Fibroblast of lung (primary cell): Measurements from ENCODE around the gene LAMA4. TPM values are rescaled to one million over a fixed set of nuclear protein-coding genes. Genes with fewer than 3 reads are reported as not detected.

Experiments
- DNase-seq, 2 donors: peaks; one replicate each; pipeline versions ENCODE4 v3.0.0 to v3.0.0-alpha.2; 2010; ENCODE audit warnings: low read depth in 2 of 2
- H2AFZ ChIP-seq: 2 replicates; pipeline ENCODE4 v1.5.1; 2012; ENCODE audit warnings: low read length, control low read depth, inconsistent platforms
- H3K27ac ChIP-seq: 2 replicates; pipeline ENCODE4 v1.5.1; 2011; ENCODE audit warnings: low read length, control low read depth; ENCODE audit not compliant: insufficient read depth
- H3K27me3 ChIP-seq: 2 replicates; pipeline ENCODE4 v1.5.1; 2011; ENCODE audit warnings: mild to moderate bottlenecking, low read length; ENCODE audit not compliant: control insufficient read depth, insufficient read depth
- H3K36me3 ChIP-seq: 2 replicates; pipeline ENCODE4 v1.5.1; 2011; ENCODE audit warnings: low read length; ENCODE audit not compliant: control insufficient read depth, insufficient read depth
- H3K4me1 ChIP-seq: 2 replicates; pipeline ENCODE4 v1.5.1; 2011; ENCODE audit warnings: low read length; ENCODE audit not compliant: control insufficient read depth, insufficient read depth; ENCODE audit errors: extremely low read depth
- H3K4me2 ChIP-seq: 2 replicates; pipeline ENCODE4 v1.5.1; 2011; ENCODE audit warnings: low read length, control low read depth; ENCODE audit not compliant: insufficient read depth; ENCODE audit errors: extremely low read depth
- H3K4me3 ChIP-seq, 4 experiments: fragments of 200-600 bp in 1 of 4; sonication (generic) in 1 of 4; replicated peaks in 1 of 4; 2 replicates each; pipeline ENCODE4 v1.5.1; 2011 to 2016; ENCODE audit warnings: low read length in 4 of 4, low read depth in 3 of 4, mild to moderate bottlenecking in 3 of 4, control low read depth in 2 of 4, inconsistent platforms in 1 of 4, mixed read lengths in 1 of 4; ENCODE audit not compliant: insufficient read depth in 1 of 4; ENCODE audit errors: control extremely low read depth in 1 of 4
- H3K79me2 ChIP-seq: 2 replicates; pipeline ENCODE4 v1.5.1; 2012; ENCODE audit warnings: mild to moderate bottlenecking, low read length, inconsistent platforms; ENCODE audit not compliant: control insufficient read depth, insufficient read depth
- H3K9ac ChIP-seq: 2 replicates; pipeline ENCODE4 v1.5.1; 2011; ENCODE audit warnings: mild to moderate bottlenecking, low read length, control low read depth; ENCODE audit not compliant: insufficient read depth
- H3K9me3 ChIP-seq: 2 replicates; pipeline ENCODE4 v1.5.1; 2012; ENCODE audit warnings: low read depth, low read length; ENCODE audit not compliant: control insufficient read depth, insufficient read depth
- H4K20me1 ChIP-seq: 2 replicates; pipeline ENCODE4 v1.5.1; 2011; ENCODE audit warnings: low read length; ENCODE audit not compliant: control insufficient read depth, insufficient read depth; ENCODE audit errors: extremely low read depth
- CTCF ChIP-seq, 2 donors: IDR thresholded peaks in 1 of 2; conservative IDR thresholded peaks in 1 of 2; 1 replicate in 1 of 2; 2 replicates in 1 of 2; pipeline ENCODE4 v1.5.1; 2011 to 2012; ENCODE audit warnings: low read length in 2 of 2, control low read depth in 1 of 2, inconsistent platforms in 1 of 2, low read depth in 1 of 2, mild to moderate bottlenecking in 1 of 2
- EZH2 ChIP-seq: IDR thresholded peaks from 2 replicates; pipeline ENCODE4 v1.5.1; 2012; ENCODE audit warnings: low read length, control low read depth, mild to moderate bottlenecking; ENCODE audit errors: missing control alignments
- polyA plus RNA-seq, 2 donors: library from polyadenylated mRNA; depleted of rRNA in 1 of 2; stranded (reverse) in 1 of 2; unstranded in 1 of 2; fragments of >200 nt; gene quantifications; 2 replicates each; pipeline ENCODE4 v1.2.1, GENCODE V29; 2011 to 2012; ENCODE audit warnings: missing spikeins in 1 of 2
- total RNA-seq: library from RNA; depleted of rRNA; stranded (reverse); fragments of >200 nt; gene quantifications from 2 replicates; pipeline ENCODE4 v1.2.1, GENCODE V29; 2014

Gene LAMA4
- total and polyA plus RNA-seq, 2 donors (not counting 1 experiment from before 2014, with no cell fraction given) = 636 to 662 TPM

DNA sequence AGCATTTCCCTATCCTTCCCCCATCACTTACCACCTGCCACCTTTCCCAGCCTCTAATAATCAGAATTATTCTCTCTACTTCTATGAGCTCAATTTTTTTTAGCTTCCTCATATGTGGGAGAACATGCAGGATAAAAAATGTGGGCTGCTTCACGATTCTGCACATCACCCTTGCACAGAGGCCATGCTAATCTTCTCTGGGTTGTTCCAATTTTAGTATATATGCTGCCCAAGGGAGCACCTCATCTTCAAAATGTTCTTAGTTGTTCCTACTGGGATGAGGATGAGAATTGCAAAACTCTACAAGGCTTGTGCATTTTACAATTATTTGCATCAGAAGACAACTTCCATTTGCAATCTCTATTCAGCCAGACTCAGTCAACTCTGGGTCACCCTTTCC lies 58.1 kb downstream of the LAMA4 start:
- Histone ChIP-seq H3K4me3 (no peak overlapping the region), H4K20me1 (no peaks in the 10 kb centered on the region), H3K27me3 (no peaks in the 10 kb centered on the region), H2AFZ (no peak overlapping the region), H3K4me1 (no peaks in the 10 kb centered on the region), H3K9ac (no peak overlapping the region), H3K36me3 (peaks cover 11% of the 10 kb centered on the region), H3K9me3 (no peaks in the 10 kb centered on the region), H3K4me2 (no peak overlapping the region), H3K27ac (no peak overlapping the region), H3K79me2 (no peaks in the 10 kb centered on the region)
- no peak for DNase-seq
- TF ChIP-seq CTCF (conservative IDR thresholded peaks at IDR 0.05 in 1 of 2, IDR thresholded peaks at IDR 0.05 in 1 of 2; ENCODE audit: low read depth in 1 of 2, low read length in 2 of 2) = no peak
- TF ChIP-seq EZH2 = no peak

DNA sequence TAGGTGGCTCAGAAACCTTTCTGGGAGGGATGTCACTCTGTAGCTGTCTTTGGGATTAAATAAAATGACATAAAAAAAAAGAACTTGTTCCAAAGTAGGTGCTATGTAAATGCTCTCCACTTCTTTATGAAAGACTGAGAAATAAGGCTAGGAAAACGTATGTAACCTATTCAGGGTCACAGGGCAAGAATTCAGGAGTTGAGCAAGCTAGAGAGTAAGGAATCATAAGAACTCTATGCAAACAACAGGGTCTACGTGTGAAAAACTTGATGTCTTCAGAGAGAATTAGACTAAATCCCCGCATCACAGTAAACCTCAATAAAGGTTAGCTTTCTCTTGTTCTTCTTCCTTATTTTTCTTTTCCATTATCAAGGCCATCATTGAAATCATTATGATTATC lies 59.2 kb downstream of the LAMA4 start:
- Histone ChIP-seq H4K20me1 (no peaks in the 10 kb centered on the region), H3K4me2 (no peak overlapping the region), H3K9me3 (no peaks in the 10 kb centered on the region), H3K9ac (no peak overlapping the region), H2AFZ (no peak overlapping the region), H3K4me3 (no peak overlapping the region), H3K4me1 (no peaks in the 10 kb centered on the region), H3K79me2 (no peaks in the 10 kb centered on the region), H3K27ac (no peak overlapping the region), H3K27me3 (no peaks in the 10 kb centered on the region), H3K36me3 (peaks cover 9% of the 10 kb centered on the region)
- TF ChIP-seq CTCF (conservative IDR thresholded peaks at IDR 0.05 in 1 of 2, IDR thresholded peaks at IDR 0.05 in 1 of 2; ENCODE audit: low read depth in 1 of 2, low read length in 2 of 2) (no peak), EZH2 (no peak)
- no peak for DNase-seq

DNA sequence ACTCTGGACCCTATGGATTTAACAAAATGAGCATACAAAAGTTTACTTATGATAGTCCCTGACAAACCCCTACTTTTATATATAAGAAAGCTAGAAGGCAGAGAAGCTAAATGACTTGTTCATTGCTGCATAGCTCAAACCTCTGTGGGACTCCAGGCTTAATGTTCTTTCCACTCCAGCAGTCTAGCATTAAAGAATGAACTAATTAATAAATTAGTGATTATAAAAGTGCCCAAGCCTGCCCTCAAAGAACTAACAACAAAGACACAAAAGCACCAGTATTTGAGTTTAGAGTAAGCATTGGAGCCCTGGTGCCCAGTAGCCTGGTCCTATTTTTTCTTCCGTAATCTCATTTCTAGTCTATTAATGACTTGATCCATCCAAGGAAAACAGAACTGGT lies 59.9 kb downstream of the LAMA4 start:
- no peaks in the 10 kb centered on the region for H3K9me3 ChIP-seq
- no peak overlapping the region for H3K4me3 ChIP-seq
- TF ChIP-seq CTCF (conservative IDR thresholded peaks at IDR 0.05 in 1 of 2, IDR thresholded peaks at IDR 0.05 in 1 of 2; ENCODE audit: low read depth in 1 of 2, low read length in 2 of 2) = no peak
- TF ChIP-seq EZH2 = no peak
- H3K36me3 ChIP-seq = peaks cover 8% of the 10 kb centered on the region
- H3K9ac ChIP-seq = no peak overlapping the region
- no peak for DNase-seq
- no peak overlapping the region for H3K4me2 ChIP-seq
- no peaks in the 10 kb centered on the region for H3K27me3 ChIP-seq
- H2AFZ ChIP-seq = no peak overlapping the region
- peaks cover 4% of the 10 kb centered on the region for H3K4me1 ChIP-seq
- no peaks in the 10 kb centered on the region for H3K79me2 ChIP-seq
- H3K27ac ChIP-seq = no peak overlapping the region
- H4K20me1 ChIP-seq = no peaks in the 10 kb centered on the region
